Endothelial cell of umbilical vein (primary cell): ENCODE results near the gene SLC26A6. TPM values are rescaled to one million over a fixed set of nuclear protein-coding genes. Genes with fewer than 3 reads are reported as not detected.

Experiments used
- BruUV-seq: library from RNA; stranded (reverse); fragments of 400-500 nt; replicated peaks from 2 replicates; lab custom pipeline; 2021; lab: Mats Ljungman, UMichigan
- CTCF ChIA-PET: fragments of 300-600, 350-600 bp; sonication (Branson Sonifier 250); formaldehyde crosslinking; loops from one replicate; lab custom pipeline; 2021; ENCODE audit warnings: antibody characterized with exemption, inconsistent platforms; lab: Charles Lee
- POLR2A ChIA-PET: fragments of 300-600, 350-600 bp; sonication (Branson Sonifier 250); formaldehyde crosslinking; loops from one replicate; lab custom pipeline; 2021; ENCODE audit warnings: antibody characterized with exemption, inconsistent platforms; lab: Charles Lee
- DNase-seq: peaks from one replicate; pipeline ENCODE4 v3.0.0-alpha.2; 2011; ENCODE audit warnings: low read depth, low spot score
- FAIRE-seq: peaks from 2 replicates; lab custom pipeline; 2011; peaks lifted over from hg19 to GRCh38; lab: Jason Lieb, UNC
- H2AFZ ChIP-seq: 2 replicates; pipeline ENCODE4 v1.6.0; 2012; ENCODE audit warnings: low read depth, low read length, control low read depth, inconsistent platforms
- H3K27ac ChIP-seq: 2 replicates; pipeline ENCODE4 v1.5.1; 2011; ENCODE audit warnings: low read depth, mild to moderate bottlenecking, control low read depth, low read length, moderate library complexity; ENCODE audit not compliant: insufficient read depth
- H3K27me3 ChIP-seq, 2 experiments: 2 replicates each; pipeline versions ENCODE4 v1.6.0 to v1.6.1; 2011; ENCODE audit warnings: low read length in 2 of 2, mixed read lengths in 1 of 2; ENCODE audit not compliant: control insufficient read depth in 2 of 2, insufficient read depth in 2 of 2
- H3K36me3 ChIP-seq, 2 experiments: 2 replicates in 1 of 2; 3 replicates in 1 of 2; pipeline ENCODE4 v1.5.1; 2011; ENCODE audit warnings: low read length in 2 of 2, mild to moderate bottlenecking in 1 of 2, moderate library complexity in 1 of 2; ENCODE audit not compliant: control insufficient read depth in 2 of 2, insufficient read depth in 2 of 2; ENCODE audit errors: extremely low read depth in 1 of 2
- H3K4me1 ChIP-seq: 3 replicates; pipeline ENCODE4 v1.5.1; 2011; ENCODE audit warnings: mild to moderate bottlenecking, low read length; ENCODE audit not compliant: control insufficient read depth, insufficient read depth; ENCODE audit errors: extremely low read depth
- H3K4me2 ChIP-seq: 2 replicates; pipeline ENCODE4 v1.6.1; 2011; ENCODE audit warnings: low read length, control low read depth, mixed read lengths; ENCODE audit not compliant: insufficient read depth
- H3K4me3 ChIP-seq, 3 experiments: fragments of 200-600 bp in 1 of 3; sonication (generic), shearing (Covaris generic) in 1 of 3; replicated peaks in 1 of 3; 2 replicates each; pipeline ENCODE4 v1.5.1; 2011 to 2016; ENCODE audit warnings: control low read depth in 3 of 3, low read length in 3 of 3, mild to moderate bottlenecking in 2 of 3, inconsistent platforms in 1 of 3, low read depth in 1 of 3, moderate library complexity in 1 of 3; ENCODE audit not compliant: insufficient read depth in 1 of 3
- H3K79me2 ChIP-seq: 2 replicates; pipeline ENCODE4 v1.6.0; 2012; ENCODE audit warnings: low read length, inconsistent platforms; ENCODE audit not compliant: control insufficient read depth, insufficient read depth
- H3K9ac ChIP-seq: replicated peaks from 2 replicates; pipeline ENCODE3; 2011; ENCODE audit warnings: low read length, control low read depth; ENCODE audit not compliant: insufficient read depth; ENCODE audit errors: extremely low read depth
- H3K9me1 ChIP-seq: replicated peaks from 3 replicates; pipeline ENCODE4 v1.6.0; 2011; ENCODE audit warnings: mild to moderate bottlenecking, low read length; ENCODE audit not compliant: control insufficient read depth, insufficient read depth; ENCODE audit errors: extremely low read depth
- H3K9me3 ChIP-seq: replicated peaks from 2 replicates; pipeline ENCODE4 v1.5.1; 2012; ENCODE audit warnings: low read length, inconsistent platforms; ENCODE audit not compliant: control insufficient read depth, insufficient read depth
- H4K20me1 ChIP-seq: replicated peaks from 2 replicates; pipeline ENCODE3; 2011; ENCODE audit warnings: mild to moderate bottlenecking, low read length; ENCODE audit not compliant: control insufficient read depth, insufficient read depth; ENCODE audit errors: extremely low read depth
- CTCF ChIP-seq, 2 donors: IDR thresholded peaks; 1 replicate in 1 of 2; 2 replicates in 1 of 2; pipeline ENCODE4 v1.5.1; 2011; ENCODE audit warnings: low read length in 2 of 2, mild to moderate bottlenecking in 2 of 2, moderate library complexity in 2 of 2, control low read depth in 1 of 2, inconsistent platforms in 1 of 2, low read depth in 1 of 2; ENCODE audit not compliant: insufficient read depth in 1 of 2; ENCODE audit errors: extremely low read depth in 1 of 2
- EZH2 ChIP-seq: IDR thresholded peaks from 2 replicates; pipeline ENCODE4 v1.6.1; 2012; ENCODE audit warnings: borderline replicate concordance, low read depth, mild to moderate bottlenecking, moderate library complexity, low read length, inconsistent platforms; ENCODE audit not compliant: severe bottlenecking
- FOS ChIP-seq: IDR thresholded peaks from 2 replicates; pipeline ENCODE4 v1.6.1; 2011; ENCODE audit warnings: mild to moderate bottlenecking, low read length, moderate library complexity, borderline replicate concordance; ENCODE audit not compliant: insufficient read depth
- GATA2 ChIP-seq: IDR thresholded peaks from 2 replicates; pipeline ENCODE4 v1.7.0; 2011; ENCODE audit warnings: low read depth, mild to moderate bottlenecking, moderate library complexity, mixed read lengths, low read length; ENCODE audit not compliant: insufficient read length, insufficient read depth
- JUN ChIP-seq: IDR thresholded peaks from 2 replicates; pipeline ENCODE4 v1.6.1; 2011; ENCODE audit warnings: borderline replicate concordance, low read depth; ENCODE audit not compliant: insufficient read length, insufficient read depth
- MAX ChIP-seq: IDR thresholded peaks from 2 replicates; pipeline ENCODE4 v1.6.1; 2011; ENCODE audit not compliant: insufficient read depth, insufficient read length
- MYC ChIP-seq: IDR thresholded peaks from one replicate; pipeline ENCODE4 v1.6.1; 2011; ENCODE audit warnings: mild to moderate bottlenecking, low read depth, low read length
- POLR2A ChIP-seq: IDR thresholded peaks from 2 replicates; pipeline ENCODE4 v1.6.1; 2012; ENCODE audit warnings: low read depth, mild to moderate bottlenecking, control low read depth, low read length
- POLR2AphosphoS5 ChIP-seq: IDR thresholded peaks from 2 replicates; pipeline ENCODE4 v1.6.1; 2012; ENCODE audit warnings: low read depth, mild to moderate bottlenecking, control low read depth, low read length, moderate library complexity; ENCODE audit not compliant: insufficient read depth
- dilution Hi-C: fragments of 300-500 bp; cut with MboI; formaldehyde crosslinking; loops from one replicate; pipeline ENCODE4 v1.15.0; 2019; ENCODE audit warnings: low sequenced_read_pairs; ENCODE audit not compliant: extremely low pct_ligation_motif_present
- intact Hi-C: fragments of 100-400 bp; cut with micrococcal nuclease; formaldehyde crosslinking; loops from one replicate; pipeline ENCODE4 v1.10.0; 2022
- polyA plus RNA-seq, 4 experiments: library from polyadenylated mRNA; depleted of rRNA in 3 of 4; stranded (reverse) in 3 of 4; unstranded in 1 of 4; fragments of >200 nt; gene quantifications; 2 replicates each; pipeline versions ENCODE4 v1.2.1 to v1.2.3, GENCODE V29; 2011 to 2012; ENCODE audit warnings: missing spikeins in 1 of 4
- total RNA-seq: library from RNA; stranded (reverse); gene quantifications from 2 replicates; pipeline ENCODE4 v1.2.3, GENCODE V29; 2021

The SLC26A6 gene
- total and polyA plus RNA-seq, 2 donors (not counting 3 experiments of a cell fraction or from before 2014, with no cell fraction given) = 31.0 to 32.2 TPM

- intact Hi-C loops (no loop called here), dilution Hi-C loops (no loop called here)
- TF ChIP-seq EZH2 (no peak), JUN (no peak), MYC (no peak), FOS (no peak), GATA2 (no peak), POLR2AphosphoS5 (no peak)
- Histone ChIP-seq H3K4me2 (no peak overlapping the region), H3K4me3 (no peak overlapping the region), H3K79me2 (no peaks in the 10 kb centered on the region), H4K20me1 (no peaks in the 10 kb centered on the region), H3K4me1 (peaks cover 6% of the 10 kb centered on the region), H3K9me3 (no peaks in the 10 kb centered on the region), H3K27ac (no peak overlapping the region), H3K36me3 (peaks cover 11 to 46% of the 10 kb centered on the region in 2 experiments), H2AFZ (no peak overlapping the region), H3K9me1 (no peaks in the 10 kb centered on the region), H3K9ac (no peak overlapping the region), H3K27me3 (peaks cover 6 to 9% of the 10 kb centered on the region in 2 experiments)
- CTCF ChIA-PET = interaction anchor here (0.9 to 1.0 kb wide), 2 partner anchors 11 to 42 kb away, joined by 3 read pairs; no protein-coding TSS in a partner anchor
- POLR2A ChIA-PET = no interaction called here
- DNase-seq (no peak), FAIRE-seq (no peak)
- BruUV-seq = no TSS peak
Observed at GRCh38 chr3:48599077-48599501, 36.2 kb downstream of the SLC26A6 start.

GRCh38 chr3:48598323-48599076, 36.8 kb downstream of the SLC26A6 start:
- Histone ChIP-seq H3K9me3 (no peaks in the 10 kb centered on the region), H3K27ac (no peak overlapping the region), H2AFZ (no peak overlapping the region), H3K36me3 (peaks cover 11 to 40% of the 10 kb centered on the region in 2 experiments), H3K79me2 (no peaks in the 10 kb centered on the region), H3K4me2 (no peak overlapping the region), H3K27me3 (peaks cover 6 to 9% of the 10 kb centered on the region in 2 experiments), H3K9ac (no peak overlapping the region), H3K4me1 (peaks cover 6% of the 10 kb centered on the region), H3K4me3 (no peak overlapping the region), H3K9me1 (no peaks in the 10 kb centered on the region), H4K20me1 (no peaks in the 10 kb centered on the region)
- DNase-seq (no peak), FAIRE-seq (no peak)
- CTCF ChIA-PET = interaction anchor here (1.0 kb wide), 1 partner anchor 10 kb away, joined by 3 read pairs; no protein-coding TSS in a partner anchor
- TF ChIP-seq CTCF (IDR thresholded peaks at IDR 0.05; ENCODE audit: extremely low read depth in 1 of 2, insufficient read depth in 1 of 2, low read depth in 1 of 2, low read length in 2 of 2) (no peak), POLR2AphosphoS5 (no peak), FOS (no peak), EZH2 (no peak), MAX (no peak), GATA2 (no peak), JUN (no peak), MYC (no peak), POLR2A (no peak)
- dilution Hi-C loops = no loop called here
- no TSS peak for BruUV-seq
- intact Hi-C loops = no loop called here
- POLR2A ChIA-PET = no interaction called here
